SK-N-MC (cell line): ENCODE data around the gene MCM8.

ENCODE experiments used
- DNase-seq: peaks from one replicate; pipeline ENCODE4 v3.0.0-alpha.2; 2011; ENCODE audit warnings: low read depth, low spot score
- H3K27ac ChIP-seq: fragments of 200-600 bp; sonication (generic); 2 replicates; pipeline ENCODE4 v1.5.1; 2016; ENCODE audit warnings: mixed run types
- H3K36me3 ChIP-seq: fragments of 200-600 bp; sonication (generic); 2 replicates; pipeline ENCODE4 v1.6.1; 2017; ENCODE audit warnings: antibody characterized with exemption, low read length, mixed read lengths; ENCODE audit not compliant: insufficient read depth
- H3K4me3 ChIP-seq: fragments of 200-600 bp; sonication (generic); 2 replicates; pipeline ENCODE4 v1.5.1; 2016
- H3K9ac ChIP-seq: fragments of 200-600 bp; sonication (generic); 2 replicates; pipeline ENCODE4 v1.8.0; 2017; ENCODE audit warnings: mixed run types, mixed read lengths; ENCODE audit not compliant: insufficient read length
- H3K9me3 ChIP-seq: fragments of 200-600 bp; sonication (generic); 2 replicates; pipeline ENCODE4 v1.6.1; 2017; ENCODE audit warnings: low read depth, mild to moderate bottlenecking, antibody characterized with exemption, low read length, moderate library complexity, mixed read lengths
- EZH2 ChIP-seq: fragments of 200-600 bp; sonication (generic); IDR thresholded peaks from one replicate; pipeline ENCODE4 v1.6.1; 2017; ENCODE audit warnings: antibody characterized with exemption
- FOXP2 ChIP-seq: optimal IDR thresholded peaks from 2 replicates; pipeline ENCODE3; 2011; ENCODE audit warnings: mild to moderate bottlenecking, moderate library complexity; ENCODE audit not compliant: insufficient read depth; ENCODE audit errors: extremely low read length, control extremely low read depth
- POLR2AphosphoS5 ChIP-seq: IDR thresholded peaks from 2 replicates; pipeline ENCODE4 v1.6.1; 2012; ENCODE audit warnings: mild to moderate bottlenecking, low read depth, low read length, borderline replicate concordance

Gene MCM8

DNA sequence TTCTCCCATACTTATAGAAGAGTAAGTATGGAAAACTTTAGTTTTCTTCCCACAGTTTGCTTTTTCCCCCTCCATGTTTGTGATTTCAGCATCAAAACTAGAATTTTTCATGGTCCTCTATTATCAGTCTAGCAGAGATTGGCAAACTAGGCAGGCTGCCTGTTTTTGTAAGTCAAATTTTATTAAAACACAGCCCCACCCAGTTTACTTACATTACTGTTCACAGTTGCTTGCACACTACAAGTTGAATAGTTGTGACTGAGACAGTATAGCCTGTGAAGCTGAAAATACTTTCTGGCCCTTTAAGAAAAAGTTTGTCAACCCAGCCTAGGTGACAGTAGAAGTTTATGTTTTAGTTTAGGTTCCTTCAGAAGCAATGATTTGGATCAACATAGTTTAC is 19.5 kb downstream of the MCM8 start:
- DNase-seq: no peak
- no peaks in the 10 kb centered on the region for H3K9me3 ChIP-seq
- H3K27ac ChIP-seq: no peak overlapping the region
- TF ChIP-seq EZH2 (no peak), FOXP2 (no peak), POLR2AphosphoS5 (no peak)
- peaks cover 79% of the 10 kb centered on the region for H3K36me3 ChIP-seq
- H3K9ac ChIP-seq: no peak overlapping the region
- no peak overlapping the region for H3K4me3 ChIP-seq

DNA sequence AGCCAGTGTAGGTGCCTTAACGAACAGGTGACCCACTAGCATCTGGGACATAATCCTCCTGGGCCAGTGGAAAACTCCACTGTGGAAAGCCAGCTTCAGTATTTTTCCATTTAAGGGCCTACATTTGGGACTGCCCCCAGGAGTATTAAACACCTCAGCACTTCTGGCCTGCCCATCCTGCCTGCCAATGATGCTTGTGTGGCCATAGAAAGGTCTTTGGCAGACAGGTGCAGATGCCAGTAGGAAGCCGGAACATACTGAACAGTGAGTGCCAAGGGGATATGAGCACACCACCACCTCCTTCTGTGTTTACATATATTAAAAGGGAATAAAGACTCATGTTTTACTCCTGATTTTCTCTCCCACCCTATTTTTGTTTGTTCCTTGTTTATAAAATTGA is 19.9 kb downstream of the MCM8 start:
- no peak overlapping the region for H3K27ac ChIP-seq
- no peaks in the 10 kb centered on the region for H3K9me3 ChIP-seq
- TF ChIP-seq FOXP2: no peak
- TF ChIP-seq POLR2AphosphoS5: no peak
- no peak for TF ChIP-seq EZH2
- peaks cover 78% of the 10 kb centered on the region for H3K36me3 ChIP-seq
- H3K9ac ChIP-seq: no peak overlapping the region
- DNase-seq: no peak
- no peak overlapping the region for H3K4me3 ChIP-seq

DNA sequence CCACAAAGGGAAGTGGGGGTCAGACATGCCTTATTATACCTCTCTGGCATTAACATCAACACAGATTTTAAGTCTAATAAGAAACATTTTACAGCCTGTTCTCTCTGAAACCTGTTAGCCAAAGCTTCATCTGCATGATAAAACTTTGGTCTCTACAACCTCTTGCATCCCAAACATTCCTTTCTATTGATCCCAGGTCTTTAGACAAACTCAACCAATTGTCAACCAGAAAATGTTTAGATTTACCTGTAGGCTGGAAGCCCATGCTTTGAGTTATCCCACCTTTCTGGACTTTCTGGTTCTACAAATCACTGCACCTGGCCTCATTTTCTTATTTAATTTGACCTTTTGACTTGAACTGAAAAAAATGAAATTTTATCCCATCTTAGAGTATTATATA is 20.8 kb downstream of the MCM8 start:
- TF ChIP-seq POLR2AphosphoS5 (no peak), EZH2 (no peak), FOXP2 (no peak)
- Histone ChIP-seq H3K4me3 (no peak overlapping the region), H3K27ac (no peak overlapping the region), H3K36me3 (peaks cover 70% of the 10 kb centered on the region), H3K9ac (no peak overlapping the region), H3K9me3 (no peaks in the 10 kb centered on the region)
- no peak for DNase-seq

DNA sequence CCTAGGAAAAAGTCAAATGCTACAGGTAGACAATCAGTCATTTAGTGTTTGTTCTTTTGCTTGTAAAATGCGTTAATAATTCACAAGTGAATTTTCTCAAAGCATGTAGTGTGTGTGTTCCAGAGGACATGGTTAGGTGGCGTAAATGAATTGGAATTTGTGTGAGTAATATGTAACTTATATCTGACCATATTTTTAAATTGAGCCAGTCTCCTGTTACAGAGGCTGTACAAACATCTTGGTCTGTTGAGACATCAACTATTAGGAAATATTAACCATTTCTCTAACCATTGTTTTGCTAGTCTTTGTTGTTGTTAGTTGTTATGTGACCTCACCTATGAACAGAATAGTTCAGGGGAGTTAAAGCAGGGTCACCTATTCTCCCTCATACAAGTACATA is 22.7 kb downstream of the MCM8 start:
- TF ChIP-seq POLR2AphosphoS5: no peak
- no peak for TF ChIP-seq EZH2
- TF ChIP-seq FOXP2: no peak
- no peak for DNase-seq
- Histone ChIP-seq H3K27ac (no peak overlapping the region), H3K36me3 (peaks cover 66% of the 10 kb centered on the region), H3K9me3 (no peaks in the 10 kb centered on the region), H3K4me3 (no peak overlapping the region), H3K9ac (no peak overlapping the region)

DNA sequence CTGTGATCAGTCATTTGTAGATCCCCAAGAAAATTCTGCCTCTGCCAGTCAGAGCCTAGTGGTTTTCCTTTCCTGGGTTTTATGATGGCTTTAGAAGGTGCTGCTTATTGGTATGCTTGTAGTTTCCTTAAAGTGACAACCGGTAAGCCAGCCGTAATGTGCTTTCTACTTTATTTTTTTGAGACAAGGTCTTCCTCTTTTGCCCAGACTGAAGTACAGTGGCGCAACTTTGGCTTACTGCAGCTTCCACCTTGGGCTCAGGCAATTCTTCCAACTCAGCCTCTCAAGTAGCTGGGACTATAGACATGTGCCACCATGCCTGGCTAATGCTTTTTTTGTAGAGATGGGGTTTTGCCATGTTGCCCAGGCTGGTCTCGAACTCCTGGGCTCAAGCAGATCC is 23.5 kb downstream of the MCM8 start:
- DNase-seq: no peak
- no peak for TF ChIP-seq EZH2
- Histone ChIP-seq H3K36me3 (peaks cover 66% of the 10 kb centered on the region), H3K27ac (no peak overlapping the region), H3K9me3 (no peaks in the 10 kb centered on the region), H3K9ac (no peak overlapping the region), H3K4me3 (no peak overlapping the region)

DNA sequence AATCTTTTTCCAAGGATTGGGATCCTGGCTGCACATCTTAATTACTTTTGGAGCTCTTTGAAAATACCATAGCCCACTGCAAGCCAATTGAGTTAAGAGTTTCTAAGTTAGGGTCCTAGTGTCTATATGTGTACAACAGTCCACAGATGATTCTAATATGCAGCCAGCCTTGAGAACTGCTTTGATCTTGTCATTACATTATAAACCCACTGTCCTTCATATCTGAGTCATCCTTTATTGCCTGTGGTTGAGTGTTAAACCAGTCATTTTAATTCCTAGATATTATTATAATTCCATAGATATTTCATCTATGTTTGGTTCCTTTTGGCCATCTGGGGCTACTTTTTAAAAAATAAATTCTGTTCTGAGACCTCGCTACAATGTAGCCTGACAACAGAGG is 24.1 kb downstream of the MCM8 start:
- DNase-seq: no peak
- Histone ChIP-seq H3K9ac (no peak overlapping the region), H3K4me3 (no peak overlapping the region), H3K27ac (no peak overlapping the region), H3K36me3 (peaks cover 71% of the 10 kb centered on the region), H3K9me3 (no peaks in the 10 kb centered on the region)
- TF ChIP-seq FOXP2 (no peak), EZH2 (no peak), POLR2AphosphoS5 (no peak)

DNA sequence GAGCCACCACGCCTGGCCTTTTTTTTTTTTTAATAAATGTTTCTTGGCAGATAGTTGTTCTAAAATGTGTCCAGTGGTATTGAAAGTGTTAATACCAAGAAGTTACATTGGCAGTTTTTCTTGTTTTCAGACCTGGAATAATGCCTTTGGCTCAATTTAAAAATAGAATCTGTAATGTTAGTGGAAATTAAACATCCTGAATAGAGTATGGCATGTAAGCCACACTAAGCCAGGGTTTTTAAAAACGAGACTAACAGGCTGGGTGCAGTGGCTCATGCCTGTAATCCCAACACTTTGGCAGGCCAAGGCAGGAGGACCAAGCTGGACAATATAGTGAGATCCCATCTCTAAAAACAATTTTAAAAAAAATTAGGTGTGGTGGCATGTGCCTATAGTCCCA is 25.3 kb downstream of the MCM8 start:
- Histone ChIP-seq H3K9me3 (no peaks in the 10 kb centered on the region), H3K27ac (no peak overlapping the region), H3K9ac (no peak overlapping the region), H3K4me3 (no peak overlapping the region), H3K36me3 (peaks cover 64% of the 10 kb centered on the region)
- no peak for TF ChIP-seq POLR2AphosphoS5
- no peak for TF ChIP-seq FOXP2
- no peak for TF ChIP-seq EZH2
- no peak for DNase-seq

DNA sequence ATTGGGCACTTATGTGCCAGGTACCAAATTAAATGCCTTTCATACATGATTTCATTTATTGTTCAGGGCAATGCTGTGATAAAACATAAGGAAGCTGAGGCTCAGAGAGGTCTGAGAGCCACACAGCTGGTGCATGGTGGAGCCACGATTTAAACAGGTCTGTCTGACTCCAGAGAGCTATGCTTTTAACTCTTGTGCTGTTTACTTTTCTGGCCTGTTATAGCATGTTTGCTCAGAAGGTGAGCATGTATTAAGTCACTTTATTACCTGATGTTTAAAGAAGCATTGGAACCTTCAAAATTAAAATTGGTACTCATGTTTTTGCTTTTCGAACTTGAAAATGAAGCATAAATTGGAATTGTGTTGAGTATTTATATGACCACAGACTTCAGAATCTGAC is 26.8 kb downstream of the MCM8 start:
- DNase-seq: no peak
- H3K4me3 ChIP-seq: no peak overlapping the region
- peaks cover 65% of the 10 kb centered on the region for H3K36me3 ChIP-seq
- H3K9me3 ChIP-seq: no peaks in the 10 kb centered on the region
- TF ChIP-seq POLR2AphosphoS5 (no peak), FOXP2 (no peak), EZH2 (no peak)
- no peak overlapping the region for H3K9ac ChIP-seq
- H3K27ac ChIP-seq: no peak overlapping the region

DNA sequence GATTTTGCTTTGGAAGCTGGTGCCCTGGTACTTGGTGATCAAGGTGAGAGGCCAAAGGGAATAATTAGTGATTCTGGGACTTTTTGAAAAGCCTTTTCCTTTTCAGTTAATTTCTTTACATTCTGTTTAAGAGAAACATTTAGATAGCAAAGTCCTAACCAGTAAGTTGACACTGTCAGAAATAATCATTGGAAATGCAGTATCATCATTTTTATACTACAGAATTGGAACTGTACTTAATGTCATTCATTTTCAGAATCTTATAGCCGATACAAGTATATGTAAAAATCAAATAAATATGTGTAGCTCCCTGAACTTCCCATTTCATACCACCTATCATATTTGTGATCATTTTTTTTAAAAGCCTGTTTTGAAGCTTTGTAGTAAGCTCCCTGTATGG is 27.5 kb downstream of the MCM8 start:
- no peak overlapping the region for H3K27ac ChIP-seq
- DNase-seq: no peak
- peaks cover 68% of the 10 kb centered on the region for H3K36me3 ChIP-seq
- H3K9me3 ChIP-seq: no peaks in the 10 kb centered on the region
- no peak overlapping the region for H3K9ac ChIP-seq
- H3K4me3 ChIP-seq: no peak overlapping the region
- no peak for TF ChIP-seq EZH2

DNA sequence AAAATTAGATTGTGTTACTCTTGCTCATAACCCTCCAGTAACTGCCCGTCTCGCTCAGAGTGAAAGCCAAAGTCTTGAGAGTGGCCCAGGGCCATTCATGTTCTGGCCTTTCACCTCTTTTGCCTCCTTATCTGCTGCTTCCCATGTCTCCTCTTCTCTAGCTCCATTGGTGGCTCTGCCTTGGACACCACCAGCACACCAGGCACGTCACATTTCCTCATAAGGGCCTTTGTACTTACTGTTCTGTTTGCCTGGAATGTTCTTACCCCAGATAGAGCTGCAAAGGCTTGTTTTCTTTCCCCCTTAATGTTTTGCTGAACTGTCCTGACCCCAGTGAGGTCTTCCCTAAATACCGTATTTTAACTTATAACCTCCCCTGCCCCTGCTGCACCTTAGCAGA is 29.3 kb downstream of the MCM8 start:
- H3K9ac ChIP-seq: no peak overlapping the region
- H3K27ac ChIP-seq: no peak overlapping the region
- peaks cover 68% of the 10 kb centered on the region for H3K36me3 ChIP-seq
- no peak for TF ChIP-seq EZH2
- TF ChIP-seq FOXP2: no peak
- TF ChIP-seq POLR2AphosphoS5: no peak
- no peak for DNase-seq
- H3K4me3 ChIP-seq: no peak overlapping the region
- H3K9me3 ChIP-seq: no peaks in the 10 kb centered on the region
